Measurements from ENCODE around the gene MRPL44.
"Not testable (repeated sequence)": the region's sequence is repeated elsewhere in the genome, so short reads cannot be mapped to it uniquely, and the experiment has no call there.

MRPL44 gene

DNA sequence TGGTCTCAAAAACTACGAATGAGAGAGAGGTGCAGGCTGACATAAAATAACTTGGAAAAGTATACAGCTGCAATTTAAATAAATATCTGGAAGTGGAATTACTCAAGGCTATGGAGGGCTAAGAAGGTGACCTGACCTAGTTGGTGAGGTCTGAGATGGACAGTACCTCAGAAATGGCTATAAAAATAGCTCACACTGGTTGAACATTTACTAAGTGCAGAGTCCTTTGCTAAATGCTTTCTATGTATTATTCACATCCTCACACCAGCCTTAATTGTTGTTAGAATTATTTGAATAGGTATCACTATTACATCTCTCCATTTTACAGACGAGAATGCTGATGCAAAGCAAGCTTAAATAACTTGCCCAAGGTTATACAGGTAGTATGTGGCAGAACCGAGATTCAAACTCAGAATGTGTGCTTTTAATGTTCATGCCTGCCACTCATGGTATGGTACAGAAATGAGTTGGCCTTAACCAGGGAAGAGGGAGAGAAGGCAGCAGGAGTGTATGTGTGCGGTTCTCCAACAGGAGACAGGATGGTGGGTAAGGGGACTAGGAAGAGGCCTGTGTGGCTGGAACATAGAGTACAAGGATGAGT is 37.4 kb downstream of the MRPL44 start:
- no peak for TF ChIP-seq ZNF274 (IDR thresholded peaks at IDR 0.05; ENCODE audit: low read depth, low read length)

GRCh38 chr2:223995569-223995968 is 38.3 kb downstream of the MRPL44 start:
- H3K4me3 ChIP-seq (ENCODE audit: low read length): no peak overlapping the region
- TF ChIP-seq ZNF274 (IDR thresholded peaks at IDR 0.05; ENCODE audit: low read depth, low read length): no peak

More for the DNA sequence above, 37.4 kb downstream of the MRPL44 start:
- H3K4me3 ChIP-seq (ENCODE audit: low read length): no peak overlapping the region

DNA sequence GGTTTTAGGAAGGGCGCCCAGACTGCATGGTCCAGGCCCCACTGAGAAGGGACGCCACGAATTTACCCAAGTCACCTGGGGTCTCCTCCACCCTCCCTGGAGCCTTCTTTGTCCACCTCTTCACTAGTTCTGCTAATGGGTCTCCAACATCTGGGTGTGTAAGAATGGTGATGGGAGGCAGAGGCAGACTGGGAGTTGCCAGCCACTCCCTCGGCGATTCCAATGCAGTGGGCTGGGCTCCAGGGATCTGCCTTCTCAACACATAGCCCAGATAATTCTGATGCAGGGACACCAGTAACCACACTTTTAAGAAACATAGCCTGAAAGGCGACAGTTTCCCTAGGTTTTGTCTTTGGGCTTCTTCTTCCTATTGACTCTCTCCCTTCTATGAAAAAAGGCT is 39.1 kb downstream of the MRPL44 start:
- H3K4me3 ChIP-seq (ENCODE audit: low read length): no peak overlapping the region
- no peak for TF ChIP-seq ZNF274 (IDR thresholded peaks at IDR 0.05; ENCODE audit: low read depth, low read length)

DNA sequence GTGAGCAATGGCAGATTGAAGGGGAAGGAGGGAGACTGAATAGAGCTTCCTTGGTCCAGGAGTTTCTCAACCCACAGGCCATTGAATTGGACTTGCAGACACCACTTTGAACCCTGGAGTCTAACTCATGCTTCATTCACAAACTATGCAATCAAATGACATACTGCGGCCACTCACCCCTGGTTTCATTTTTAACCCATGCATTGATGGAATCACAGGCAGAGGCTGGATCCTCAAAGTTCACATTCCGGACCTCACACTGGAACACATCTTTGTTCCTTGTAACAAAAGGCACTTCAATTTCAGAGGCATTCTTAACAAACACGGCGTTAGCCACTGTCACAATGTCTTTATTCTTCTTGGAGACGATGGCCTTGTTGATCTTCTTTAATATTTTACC is 40.7 kb downstream of the MRPL44 start:
- TF ChIP-seq ZNF274 (IDR thresholded peaks at IDR 0.05; ENCODE audit: low read depth, low read length): no peak
- H3K4me3 ChIP-seq (ENCODE audit: low read length): no peak overlapping the region

DNA sequence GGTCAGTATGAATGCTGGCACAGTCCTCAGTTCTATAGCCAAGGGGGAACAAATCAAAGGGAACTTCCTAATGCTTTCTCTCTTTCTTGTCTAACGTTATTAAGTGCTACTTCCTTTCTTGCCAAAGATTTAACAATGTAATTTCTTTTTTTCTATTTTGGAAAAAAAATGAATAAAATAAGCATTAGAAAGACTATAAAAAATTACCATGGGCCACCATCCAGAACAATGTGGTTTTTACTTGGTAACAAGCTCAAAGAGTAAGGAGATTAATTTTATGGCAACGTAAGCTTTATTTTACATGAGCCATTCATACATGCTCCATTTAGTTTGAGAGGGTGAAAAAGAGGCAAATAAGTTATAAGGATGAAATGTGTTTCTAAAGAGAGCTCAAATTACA is 41.7 kb downstream of the MRPL44 start:
- TF ChIP-seq ZNF274 (IDR thresholded peaks at IDR 0.05; ENCODE audit: low read depth, low read length): no peak
- H3K4me3 ChIP-seq (ENCODE audit: low read length): no peak overlapping the region

DNA sequence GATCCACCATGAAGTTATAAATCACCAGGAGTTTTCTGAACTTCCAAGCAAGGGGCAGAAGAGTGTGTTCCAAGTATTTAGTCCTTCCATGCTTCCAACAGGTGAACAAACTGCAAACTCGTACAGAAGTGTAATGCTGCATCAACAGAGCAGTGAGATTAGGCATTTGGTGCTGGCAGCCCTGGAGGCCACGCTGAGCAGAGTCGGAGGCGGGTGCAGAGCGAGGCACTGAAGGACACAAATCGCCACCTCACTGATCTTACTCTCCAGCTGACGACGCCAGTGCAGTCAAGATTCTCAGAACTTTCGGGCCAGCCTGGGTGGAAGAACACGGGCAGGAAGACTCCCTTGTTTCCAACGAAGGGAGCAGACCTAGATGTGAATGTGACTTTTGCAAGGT is 42.6 kb downstream of the MRPL44 start:
- no peak overlapping the region for H3K4me3 ChIP-seq (ENCODE audit: low read length)
- TF ChIP-seq ZNF274 (IDR thresholded peaks at IDR 0.05; ENCODE audit: low read depth, low read length): no peak

GRCh38 chr2:224000662-224001061 is 43.4 kb downstream of the MRPL44 start:
- H3K4me3 ChIP-seq (ENCODE audit: low read length): not testable (repeated sequence)

GRCh38 chr2:224004105-224004695 is 46.9 kb downstream of the MRPL44 start:
- H3K4me3 ChIP-seq (ENCODE audit: low read length): no peak overlapping the region
- no peak for TF ChIP-seq ZNF274 (IDR thresholded peaks at IDR 0.05; ENCODE audit: low read depth, low read length)

GRCh38 chr2:224008702-224009261 is 51.5 kb downstream of the MRPL44 start:
- no peak overlapping the region for H3K4me3 ChIP-seq (ENCODE audit: low read length)
- TF ChIP-seq ZNF274 (IDR thresholded peaks at IDR 0.05; ENCODE audit: low read depth, low read length): no peak

DNA sequence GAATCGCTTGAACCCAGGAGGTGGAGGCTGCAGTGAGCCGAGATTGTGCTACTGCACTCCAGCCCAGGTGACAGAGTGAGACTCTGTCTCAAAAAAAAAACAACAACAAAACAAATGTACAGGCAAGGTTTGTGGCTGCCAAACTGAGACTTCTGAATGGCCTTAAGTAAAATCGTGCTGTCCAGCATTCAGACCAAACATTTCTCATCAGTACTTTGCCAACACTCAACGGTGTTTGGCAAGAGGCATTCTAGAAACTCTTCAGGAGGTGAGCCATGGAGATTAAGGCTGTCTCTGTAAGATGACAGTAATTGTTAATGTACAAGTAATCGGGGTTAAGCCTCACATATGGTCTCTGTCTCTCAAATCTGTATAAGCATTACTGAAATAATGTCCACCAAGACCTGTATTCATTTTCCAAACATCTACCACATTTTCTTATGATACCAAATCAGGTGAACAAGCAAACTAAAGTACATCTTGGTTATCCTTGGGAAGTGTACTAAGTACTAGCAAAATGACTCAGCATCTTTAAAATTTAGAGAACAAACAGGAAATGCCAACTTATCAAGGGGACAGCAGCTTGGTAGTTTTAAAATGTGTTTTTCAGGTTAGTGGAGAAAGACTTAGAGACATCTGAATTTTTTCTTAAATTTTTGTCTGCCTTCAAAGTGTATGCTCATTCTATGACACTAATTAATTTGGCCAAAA is 52.5 kb downstream of the MRPL44 start:
- no peak for TF ChIP-seq ZNF274 (IDR thresholded peaks at IDR 0.05; ENCODE audit: low read depth, low read length)
- H3K4me3 ChIP-seq (ENCODE audit: low read length): no peak overlapping the region

- H3K4me3 ChIP-seq (ENCODE audit: low read length): no peak overlapping the region
- no peak for TF ChIP-seq ZNF274 (IDR thresholded peaks at IDR 0.05; ENCODE audit: low read depth, low read length)
Measured at GRCh38 chr2:224011837-224012236, 54.6 kb downstream of the MRPL44 start.

GRCh38 chr2:224014336-224014735 is 57.1 kb downstream of the MRPL44 start:
- TF ChIP-seq ZNF274 (IDR thresholded peaks at IDR 0.05; ENCODE audit: low read depth, low read length): no peak

DNA sequence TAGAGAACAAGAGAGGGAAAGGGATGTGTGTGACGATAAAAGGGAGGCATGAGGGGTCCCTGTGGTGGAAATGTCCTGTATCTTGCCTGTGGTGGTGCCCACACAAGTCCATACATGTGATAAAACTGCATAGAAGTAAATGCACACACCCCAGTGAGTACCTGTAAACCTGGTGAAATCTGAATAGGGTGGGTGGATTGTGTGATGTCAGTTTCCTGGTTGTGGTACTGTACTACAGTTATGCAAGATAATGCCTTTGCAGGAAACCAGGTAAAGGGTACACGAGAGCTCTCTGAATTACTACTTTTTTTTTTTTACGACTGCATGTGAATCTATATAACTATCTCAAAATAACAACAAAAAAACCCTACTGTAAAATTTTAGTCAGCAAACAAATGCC is 59.7 kb downstream of the MRPL44 start:
- TF ChIP-seq ZNF274 (IDR thresholded peaks at IDR 0.05; ENCODE audit: low read depth, low read length): no peak
- no peak overlapping the region for H3K4me3 ChIP-seq (ENCODE audit: low read length)

More at GRCh38 chr2:224014336-224014735, 57.1 kb downstream of the MRPL44 start:
- H3K4me3 ChIP-seq (ENCODE audit: low read length): no peak overlapping the region
